ENCODE measurements around the gene SLC26A3.

- TF ChIP-seq CTCF (IDR thresholded peaks at IDR 0.05; ENCODE audit: borderline replicate concordance, extremely low read depth, low read length, poor library complexity, severe bottlenecking), result no peak
- TF ChIP-seq EZH2 (IDR thresholded peaks at IDR 0.05; ENCODE audit: borderline replicate concordance, low read depth, low read length, severe bottlenecking), result no peak
Observed at GRCh38 chr7:107773027-107773426, 30.0 kb downstream of the SLC26A3 start.

All from DND-41 (cell line).